Renal pelvis (tissue), 12 donors: Measurements from ENCODE around the gene TERF2IP. TPM values are rescaled to one million over a fixed set of nuclear protein-coding genes. Genes with fewer than 3 reads are reported as not detected.

Source experiments
- DNase-seq: peaks from one replicate; pipeline ENCODE4 v3.0.0-alpha.2; 2013
- long read RNA-seq, 16 experiments: transcript quantifications; one replicate each; lab custom pipeline, GENCODE V29; 2026
- polyA plus RNA-seq, 3 donors: library from polyadenylated mRNA; unstranded; fragments of 120-200 nt; gene quantifications; one replicate each; pipeline ENCODE4 v1.2.1, GENCODE V29; 2013; ENCODE audit not compliant: insufficient read length in 3 of 3

TERF2IP gene
- polyA plus RNA-seq = 10 to 100 TPM; 70.9 to 84.0 (median 77.3) TPM
- long read RNA-seq, donor 1, transcript TERF2IP-201 (3 exons, 2,118 nt) = major isoform, 70 of 97 reads
- long read RNA-seq, donor 1, partial matches to known transcripts = 27 of 97 reads
- long read RNA-seq, donor 1, other reads (novel, unspliced or antisense) = 0 of 97 reads
- long read RNA-seq, donor 2, transcript TERF2IP-201 (3 exons, 2,118 nt) = major isoform, 85 of 108 reads
- long read RNA-seq, donor 2, partial matches to known transcripts = 23 of 108 reads
- long read RNA-seq, donor 2, other reads (novel, unspliced or antisense) = 0 of 108 reads
- long read RNA-seq, donor 3, transcript TERF2IP-201 (3 exons, 2,118 nt) = major isoform, 71 of 72 reads
- long read RNA-seq, donor 3, partial matches to known transcripts = 0 of 72 reads
- long read RNA-seq, donor 3, other reads (novel, unspliced or antisense) = 0 of 72 reads
- long read RNA-seq, donor 4, transcript TERF2IP-201 (3 exons, 2,118 nt) = major isoform, 79 of 79 reads
- long read RNA-seq, donor 4, partial matches to known transcripts = 0 of 79 reads
- long read RNA-seq, donor 4, other reads (novel, unspliced or antisense) = 0 of 79 reads
- long read RNA-seq, donor 5, transcript TERF2IP-201 (3 exons, 2,118 nt) = major isoform, 32 of 47 reads
- long read RNA-seq, donor 5, partial matches to known transcripts = 15 of 47 reads
- long read RNA-seq, donor 5, other reads (novel, unspliced or antisense) = 0 of 47 reads
- long read RNA-seq, donor 6, transcript TERF2IP-201 (3 exons, 2,118 nt) = major isoform, 93 of 93 reads
- long read RNA-seq, donor 6, partial matches to known transcripts = 0 of 93 reads
- long read RNA-seq, donor 6, other reads (novel, unspliced or antisense) = 0 of 93 reads
- long read RNA-seq, donor 7, transcript TERF2IP-201 (3 exons, 2,118 nt) = major isoform, 78 of 79 reads
- long read RNA-seq, donor 7, partial matches to known transcripts = 0 of 79 reads
- long read RNA-seq, donor 7, other reads (novel, unspliced or antisense) = 0 of 79 reads
- long read RNA-seq, donor 8, transcript TERF2IP-201 (3 exons, 2,118 nt) = major isoform, 38 of 62 reads
- long read RNA-seq, donor 8, partial matches to known transcripts = 23 of 62 reads
- long read RNA-seq, donor 8, other reads (novel, unspliced or antisense) = 0 of 62 reads
- long read RNA-seq, donor 9, transcript TERF2IP-201 (3 exons, 2,118 nt) = major isoform, 82 of 100 reads
- long read RNA-seq, donor 9, partial matches to known transcripts = 17 of 100 reads
- long read RNA-seq, donor 9, other reads (novel, unspliced or antisense) = 0 of 100 reads
- long read RNA-seq, donor 10, transcript TERF2IP-201 (3 exons, 2,118 nt) = major isoform, 72 of 79 reads
- long read RNA-seq, donor 10, partial matches to known transcripts = 7 of 79 reads
- long read RNA-seq, donor 10, other reads (novel, unspliced or antisense) = 0 of 79 reads
- long read RNA-seq, donor 11, transcript TERF2IP-201 (3 exons, 2,118 nt) = major isoform, 56 of 89 reads
- long read RNA-seq, donor 11, partial matches to known transcripts = 33 of 89 reads
- long read RNA-seq, donor 11, other reads (novel, unspliced or antisense) = 0 of 89 reads
- long read RNA-seq, donor 12, transcript TERF2IP-201 (3 exons, 2,118 nt) = major isoform, 113 of 113 reads
- long read RNA-seq, donor 12, partial matches to known transcripts = 0 of 113 reads
- long read RNA-seq, donor 12, other reads (novel, unspliced or antisense) = 0 of 113 reads
- long read RNA-seq, donor 13, transcript TERF2IP-201 (3 exons, 2,118 nt) = major isoform, 39 of 67 reads
- long read RNA-seq, donor 13, partial matches to known transcripts = 27 of 67 reads
- long read RNA-seq, donor 13, other reads (novel, unspliced or antisense) = 0 of 67 reads
- long read RNA-seq, donor 14 = 0 reads
- long read RNA-seq, donor 15 = 0 reads
- long read RNA-seq, donor 16, transcript TERF2IP-201 (3 exons, 2,118 nt) = major isoform, 78 of 78 reads
- long read RNA-seq, donor 16, partial matches to known transcripts = 0 of 78 reads
- long read RNA-seq, donor 16, other reads (novel, unspliced or antisense) = 0 of 78 reads

- peak; percentile 93 for DNase-seq
Measured at GRCh38 chr16:75647492-75648264, at the start of gene TERF2IP, which contains the start of gene KARS1. TSS of gene TERF2IP (plus strand) at chr16:75647773. CDS start at chr16:75647883, 110 bp downstream. TSS of gene KARS1 (minus strand) at chr16:75647665. CDS start at chr16:75647639, 26 bp downstream.

- DNase-seq = no peak
Measured at GRCh38 chr16:75599452-75600277, 47.9 kb upstream of the TERF2IP start.

GRCh38 chr16:75603241-75603640 is 44.3 kb upstream of the TERF2IP start:
- no peak for DNase-seq

- no peak for DNase-seq
Measured at GRCh38 chr16:75606507-75606906, 41.1 kb upstream of the TERF2IP start.

- DNase-seq = no peak
Measured at GRCh38 chr16:75614066-75614897, 33.3 kb upstream of the TERF2IP start.

- no peak for DNase-seq
Measured at GRCh38 chr16:75615619-75616018, 32.0 kb upstream of the TERF2IP start.

GRCh38 chr16:75616521-75617010 is 31.0 kb upstream of the TERF2IP start:
- DNase-seq = no peak

GRCh38 chr16:75617121-75617520 is 30.5 kb upstream of the TERF2IP start:
- DNase-seq = no peak

- no peak for DNase-seq
Measured at GRCh38 chr16:75618780-75619179, 28.8 kb upstream of the TERF2IP start.

GRCh38 chr16:75620326-75621169 is 27.0 kb upstream of the TERF2IP start:
- no peak for DNase-seq

- peak; percentile 14 for DNase-seq
Measured at GRCh38 chr16:75621170-75621477, 26.4 kb upstream of the TERF2IP start.

- peak; percentile 98 for DNase-seq
Measured at GRCh38 chr16:75622761-75623605, 24.6 kb upstream of the TERF2IP start, which contains the start of gene ADAT1. TSS of gene ADAT1 (minus strand) at chr16:75623281. CDS start at chr16:75620799, 2,482 bp downstream.

GRCh38 chr16:75624921-75625334 is 22.6 kb upstream of the TERF2IP start:
- no peak for DNase-seq

- no peak for DNase-seq
Measured at GRCh38 chr16:75626806-75627205, 20.8 kb upstream of the TERF2IP start.

- DNase-seq = no peak
Measured at GRCh38 chr16:75627851-75628250, 19.7 kb upstream of the TERF2IP start.
